Posterior vena cava (tissue), 2 donors: ENCODE results near the gene VSTM2L. TPM values are rescaled to one million over a fixed set of nuclear protein-coding genes. Genes with fewer than 3 reads are reported as not detected.

Experiments
- DNase-seq: peaks from one replicate; pipeline ENCODE4 v3.0.0-alpha.2; 2020; ENCODE audit warnings: low spot score
- intact Hi-C, 2 donors: fragments of 100-400 bp; cut with DNase I; formaldehyde crosslinking; loops; one replicate each; pipeline versions ENCODE4 v1.14.1 to v1.14.2; 2022 to 2023
- total RNA-seq, 2 donors: library from RNA; stranded (reverse); fragmentation: NEBNext Ultra II Directional; extraction: Animal tissue kit (Norgen Biotek cat#: 25700); gene quantifications; one replicate each; pipeline ENCODE4 v1.2.1, GENCODE V29; 2021
- donor health status: DM: yes; HTN: yes; CAD: no.
- donor health status: DM: yes; HTN: yes; CAD: no.

Gene VSTM2L
- total RNA-seq, 2 donors from 2014 or later, result 6.4 to 6.9 TPM

GRCh38 chr20:37913567-37914366, 10.8 kb downstream of the VSTM2L start:
- intact Hi-C loops, result loop anchor here in 1 of 2 donors (5.0 kb wide), 1 partner anchor 79 kb away; no protein-coding TSS in a partner anchor
- no peak for DNase-seq

DNA sequence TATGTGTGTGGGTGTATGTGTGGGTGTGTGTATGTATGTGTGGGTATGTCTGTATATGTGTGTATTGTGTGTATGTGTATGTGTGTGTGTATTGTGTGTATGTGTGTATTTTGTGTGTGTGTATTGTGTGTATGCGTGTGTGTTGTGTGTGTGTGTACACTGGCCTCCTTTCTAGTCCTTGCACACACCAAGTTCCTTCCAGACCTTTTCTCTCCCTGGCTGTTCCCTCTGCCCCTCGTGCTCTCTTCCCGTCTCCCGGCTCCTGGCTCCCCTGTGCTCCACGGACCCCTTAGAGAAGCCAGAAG, 11.4 kb downstream of the VSTM2L start:
- no peak for DNase-seq
- intact Hi-C loops, result loop anchor here in 1 of 2 donors (5.0 kb wide), 1 partner anchor 78 kb away; no protein-coding TSS in a partner anchor

DNA sequence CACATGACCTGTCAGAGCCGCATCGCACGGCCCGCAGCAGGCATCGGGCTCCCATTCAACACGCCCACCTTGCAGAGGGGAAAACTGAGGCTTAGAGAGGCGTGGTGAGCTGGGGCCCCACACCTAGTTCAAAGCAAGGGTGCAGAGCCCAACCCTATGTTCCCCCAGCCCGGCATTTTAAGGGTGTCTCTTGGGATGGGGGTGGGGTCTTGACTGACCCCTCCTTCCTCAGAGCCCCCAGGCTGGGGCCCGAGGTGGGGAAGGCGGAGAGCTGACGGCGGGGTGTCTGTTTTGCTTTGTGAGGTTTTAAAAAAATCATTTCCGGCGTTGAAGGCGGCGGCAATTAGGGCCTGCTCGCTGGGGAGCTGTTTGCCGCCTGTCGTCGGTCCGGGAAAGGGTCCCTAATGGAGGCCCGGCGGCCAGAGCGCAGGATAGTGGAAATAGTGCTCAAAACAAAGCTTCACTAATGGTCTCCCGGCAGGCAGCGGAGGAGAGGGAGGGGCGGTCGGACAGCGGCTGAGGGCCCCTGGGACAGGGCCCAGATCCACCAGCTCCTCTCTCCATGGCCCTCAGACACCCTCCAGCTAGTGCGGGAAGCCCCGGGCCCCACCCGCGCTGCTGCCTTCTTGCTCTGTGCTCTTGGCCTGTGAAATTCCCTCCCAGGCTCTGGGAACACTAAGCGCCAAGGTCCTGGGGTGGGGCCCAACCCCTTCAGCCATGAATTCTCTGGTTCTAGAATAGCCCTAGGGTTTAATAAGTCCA, 11.9 kb downstream of the VSTM2L start:
- intact Hi-C loops, result loop anchor here in 1 of 2 donors (5.0 kb wide), 1 partner anchor 77 kb away; no protein-coding TSS in a partner anchor
- DNase-seq, result no peak

DNA sequence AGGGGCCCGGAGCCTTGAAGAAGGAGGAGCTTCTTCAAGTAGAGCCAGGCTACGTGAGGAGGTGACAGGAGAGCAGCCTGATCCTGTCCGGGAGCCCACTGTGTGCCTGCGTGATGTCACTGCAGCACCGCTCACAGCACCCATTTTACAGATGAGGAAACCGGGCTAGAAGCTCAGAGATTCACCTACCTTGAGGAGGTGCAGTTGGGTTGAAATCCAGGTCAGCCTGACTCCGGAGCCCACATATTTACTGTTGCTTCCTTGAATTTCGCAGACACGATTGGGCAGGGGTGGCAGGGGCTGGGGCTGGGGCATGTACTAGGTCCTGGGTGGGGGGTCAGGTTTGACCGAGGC, 12.5 kb downstream of the VSTM2L start:
- no peak for DNase-seq
- intact Hi-C loops, result no loop called here

- intact Hi-C loops, result no loop called here
- DNase-seq, result no peak
Observed at GRCh38 chr20:37915800-37916570, 13.1 kb downstream of the VSTM2L start.

- intact Hi-C loops, result no loop called here
- DNase-seq, result no peak
Observed at GRCh38 chr20:37917461-37917860, 14.5 kb downstream of the VSTM2L start.

GRCh38 chr20:37918035-37918434, 15.1 kb downstream of the VSTM2L start:
- no peak for DNase-seq
- intact Hi-C loops, result no loop called here

DNA sequence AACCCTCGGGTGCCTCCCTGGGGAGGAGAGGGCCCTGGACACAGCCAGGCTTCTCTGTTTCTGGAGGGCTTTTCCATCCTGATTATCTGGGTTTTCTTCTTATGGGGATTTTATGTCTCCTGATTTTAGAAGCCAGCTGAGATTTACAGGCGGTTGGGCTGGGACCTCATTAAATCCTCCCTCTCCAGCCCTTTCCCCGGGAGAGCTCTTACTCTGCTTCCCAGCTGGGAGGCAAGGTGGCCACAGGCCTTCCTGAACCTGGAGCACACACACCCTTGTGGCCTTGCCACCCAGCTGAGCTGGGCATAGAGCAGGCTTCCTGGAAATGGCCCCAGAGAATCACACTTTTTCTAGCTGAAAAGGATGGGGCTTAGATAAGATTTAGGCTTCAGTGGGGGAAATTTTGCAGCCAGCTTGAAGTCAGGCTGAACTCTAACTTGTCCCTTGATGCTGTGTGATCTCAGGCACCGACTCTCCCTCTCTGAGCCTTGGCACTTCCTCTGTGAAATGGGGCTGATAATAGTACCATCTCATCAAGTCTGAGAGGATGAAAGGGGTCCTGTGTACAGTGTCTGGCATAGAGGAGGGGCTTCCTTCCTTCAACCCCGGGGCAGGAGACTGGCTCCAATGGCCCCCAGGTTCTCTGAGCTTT, 16.6 kb downstream of the VSTM2L start:
- intact Hi-C loops, result no loop called here
- DNase-seq, result no peak

DNA sequence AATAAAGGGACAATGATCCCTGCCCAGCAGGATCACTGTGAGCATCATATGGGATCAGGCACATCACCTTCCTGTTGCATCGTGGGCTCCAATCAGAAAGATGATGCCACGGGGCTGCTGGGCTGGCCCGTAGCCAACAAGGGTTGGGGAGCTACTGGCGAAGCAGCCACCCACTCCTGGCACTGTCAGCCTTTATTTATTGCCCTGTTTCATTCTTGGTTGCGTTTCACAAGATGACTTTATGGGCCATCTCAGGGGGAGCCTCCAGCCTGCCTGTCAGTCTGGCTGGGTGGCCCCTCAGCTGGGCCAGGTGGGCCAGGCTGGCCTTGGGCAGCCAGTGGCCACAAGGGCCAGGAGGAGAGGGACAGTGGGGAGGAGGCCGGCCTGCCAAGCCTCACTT, 17.3 kb downstream of the VSTM2L start:
- DNase-seq, result no peak

DNA sequence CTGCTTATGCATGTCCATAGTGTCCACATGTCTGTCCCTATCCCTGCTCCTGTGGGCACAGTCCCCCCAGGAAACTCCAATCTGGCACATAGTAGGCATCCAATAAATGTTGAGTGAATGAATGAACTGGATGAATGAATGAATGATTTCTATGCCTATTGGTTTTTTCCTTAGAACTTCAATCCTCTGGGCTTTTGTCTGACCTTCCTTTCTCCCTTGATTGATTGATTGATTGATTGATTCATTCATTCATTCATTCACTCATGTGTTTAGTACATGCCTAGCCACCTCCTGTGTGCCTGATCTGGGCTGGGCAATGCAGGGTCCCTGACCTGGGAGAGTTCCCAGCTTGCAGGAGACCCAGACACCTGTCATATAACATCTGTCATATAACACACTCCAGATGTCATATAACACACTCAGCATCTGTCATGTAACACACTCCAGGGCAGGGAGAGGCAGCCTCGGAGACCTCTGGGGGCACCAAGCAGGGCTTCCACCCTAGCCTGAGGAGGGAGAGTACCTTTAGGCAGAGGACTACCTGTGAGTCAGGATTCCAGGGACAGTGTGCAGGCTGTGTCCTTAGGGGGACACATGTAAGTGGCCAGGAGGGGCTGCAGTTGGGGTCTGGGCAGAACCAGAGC, 17.9 kb downstream of the VSTM2L start:
- intact Hi-C loops, result no loop called here
- DNase-seq, result no peak

More for the DNA sequence above, 17.3 kb downstream of the VSTM2L start:
- intact Hi-C loops, result no loop called here

GRCh38 chr20:37921341-37921929, 18.5 kb downstream of the VSTM2L start:
- no peak for DNase-seq
- intact Hi-C loops, result no loop called here

DNA sequence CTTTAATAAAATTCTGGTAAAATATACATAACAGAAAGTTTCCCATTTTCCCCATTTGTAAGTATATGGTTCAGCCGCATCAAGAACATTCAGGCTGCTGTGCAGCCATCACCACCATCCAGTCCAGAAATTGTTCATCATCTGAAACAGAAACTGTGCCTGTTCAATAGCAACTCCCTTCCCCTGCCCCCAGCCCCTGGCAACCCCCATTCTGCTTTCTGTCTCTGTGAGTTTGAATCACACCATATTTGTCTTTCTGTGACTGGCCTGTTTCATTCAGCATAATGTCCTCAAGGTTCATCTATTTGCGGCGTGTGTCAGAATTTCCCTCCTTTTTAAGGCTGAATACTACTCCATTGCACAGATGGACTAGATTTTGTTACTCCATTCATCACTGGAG, 19.1 kb downstream of the VSTM2L start:
- intact Hi-C loops, result no loop called here
- no peak for DNase-seq

- intact Hi-C loops, result no loop called here
- no peak for DNase-seq
Observed at GRCh38 chr20:37925265-37926165, 22.6 kb downstream of the VSTM2L start.

GRCh38 chr20:37926612-37927011, 23.7 kb downstream of the VSTM2L start:
- intact Hi-C loops, result no loop called here
- DNase-seq, result no peak

GRCh38 chr20:37927410-37928095, 24.6 kb downstream of the VSTM2L start:
- no peak for DNase-seq
- intact Hi-C loops, result no loop called here

DNA sequence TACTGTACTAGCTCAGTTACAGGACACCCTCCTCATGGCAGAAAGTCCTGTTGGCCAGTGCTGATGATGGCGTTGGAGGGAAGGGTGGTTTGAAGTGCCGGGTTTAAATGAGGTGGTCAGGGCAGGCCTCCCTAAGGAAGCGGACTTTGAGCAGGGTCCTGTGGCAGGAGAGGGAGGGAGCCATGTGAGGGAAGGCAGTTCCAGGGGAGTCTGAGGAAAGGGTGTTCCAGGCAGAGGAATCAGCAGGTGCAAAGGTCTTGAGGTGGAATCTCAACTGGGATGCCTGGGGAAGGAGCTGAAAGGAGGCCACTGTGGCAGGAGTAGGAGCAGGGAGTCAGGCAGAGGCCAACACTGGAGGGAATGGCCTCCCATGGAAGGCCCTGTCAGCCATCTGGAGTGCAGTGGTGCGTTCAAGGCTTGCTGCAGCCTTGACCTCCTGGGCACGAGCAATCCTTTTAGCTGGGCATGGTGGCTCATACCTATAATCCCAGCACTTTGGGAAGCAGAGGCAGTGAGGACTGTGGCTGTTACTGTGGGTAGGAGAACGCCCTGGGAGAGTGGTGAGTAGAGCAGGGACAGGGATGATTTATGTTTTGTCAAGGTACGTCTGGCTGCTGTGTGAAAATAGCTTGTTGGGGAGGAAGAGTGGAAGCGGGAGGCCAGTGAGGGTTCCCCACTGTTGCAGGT, 26.2 kb downstream of the VSTM2L start:
- intact Hi-C loops, result no loop called here

GRCh38 chr20:37929683-37930014, 26.7 kb downstream of the VSTM2L start:
- intact Hi-C loops, result loop anchor here in 1 of 2 donors (2.0 kb wide), 1 partner anchor 57 kb away; no protein-coding TSS in a partner anchor
- DNase-seq, result no peak

More for the DNA sequence above, 26.2 kb downstream of the VSTM2L start:
- DNase-seq, result no peak
